DND-41 (cell line): Measurements from ENCODE around the gene ELK4.

Experiments used
- ATAC-seq: fragments of 200-7000 bp; cut with Tn5 transposase; 3 replicates; pipeline ENCODE4 v1.9.1; 2021; ENCODE audit warnings: low read depth; ENCODE audit not compliant: insufficient read depth
- DNase-seq: peaks from one replicate; pipeline ENCODE4 v3.0.0-alpha.2; 2020
- H2AFZ ChIP-seq: 2 replicates; pipeline ENCODE4 v1.6.0; 2012; ENCODE audit warnings: low read depth, low read length
- H3K27ac ChIP-seq: 2 replicates; pipeline ENCODE4 v1.5.1; 2012; ENCODE audit warnings: low read length, inconsistent platforms
- H3K27me3 ChIP-seq: fragments of 200-600 bp; sonication (generic); 2 replicates; pipeline ENCODE4 v1.6.0; 2012; ENCODE audit warnings: low read length, mild to moderate bottlenecking, inconsistent platforms; ENCODE audit not compliant: insufficient read depth, poor library complexity
- H3K36me3 ChIP-seq: 2 replicates; pipeline ENCODE4 v1.5.1; 2012; ENCODE audit warnings: low read length, inconsistent platforms; ENCODE audit not compliant: insufficient read depth
- H3K4me1 ChIP-seq: 2 replicates; pipeline ENCODE4 v1.5.1; 2012; ENCODE audit warnings: mild to moderate bottlenecking, low read length; ENCODE audit not compliant: insufficient read depth
- H3K4me2 ChIP-seq: 2 replicates; pipeline ENCODE4 v1.6.0; 2012; ENCODE audit warnings: mild to moderate bottlenecking, moderate library complexity, low read length, inconsistent platforms; ENCODE audit not compliant: insufficient read depth
- H3K4me3 ChIP-seq, 2 experiments: fragments of 200-600 bp in 1 of 2; shearing (Covaris generic) in 1 of 2; 2 replicates each; pipeline ENCODE4 v1.5.1; 2012 to 2016; ENCODE audit warnings: inconsistent platforms in 2 of 2, low read length in 2 of 2, mild to moderate bottlenecking in 2 of 2, low read depth in 1 of 2, moderate library complexity in 1 of 2
- H3K79me2 ChIP-seq: 2 replicates; pipeline ENCODE4 v1.6.0; 2012; ENCODE audit warnings: low read length, inconsistent platforms; ENCODE audit not compliant: insufficient read depth
- H3K9ac ChIP-seq: 2 replicates; pipeline ENCODE4 v1.6.0; 2012; ENCODE audit warnings: low read depth, mild to moderate bottlenecking, inconsistent platforms, low read length, moderate library complexity
- H3K9me3 ChIP-seq: 2 replicates; pipeline ENCODE4 v1.5.1; 2012; ENCODE audit warnings: low read length, moderate library complexity, mild to moderate bottlenecking, inconsistent platforms; ENCODE audit not compliant: insufficient read depth, severe bottlenecking
- H4K20me1 ChIP-seq: 2 replicates; pipeline ENCODE4 v1.6.0; 2012; ENCODE audit warnings: low read length; ENCODE audit not compliant: insufficient read depth
- CTCF ChIP-seq: IDR thresholded peaks from 2 replicates; pipeline ENCODE4 v1.5.1; 2012; ENCODE audit warnings: borderline replicate concordance, low read length, moderate library complexity, mild to moderate bottlenecking; ENCODE audit not compliant: poor library complexity, severe bottlenecking; ENCODE audit errors: extremely low read depth
- EZH2 ChIP-seq: IDR thresholded peaks from 3 replicates; pipeline ENCODE4 v1.6.1; 2012; ENCODE audit warnings: borderline replicate concordance, low read depth, mild to moderate bottlenecking, moderate library complexity, low read length, inconsistent platforms; ENCODE audit not compliant: severe bottlenecking

The ELK4 gene

GRCh38 chr1:205631768-205632668, at the start of gene ELK4:
Gene ELK4, minus strand, starts transcription at chr1:205632011. Its CDS starts 8,129 bp downstream, at chr1:205623882.
- Histone ChIP-seq H3K79me2 (peaks cover 38% of the 10 kb centered on the region), H3K27ac (peak within 1 kb of the TSS; percentile 94), H3K9ac (peak within 1 kb of the TSS; percentile 92), H2AFZ (peak within 1 kb of the TSS; percentile 85), H3K9me3 (no peaks in the 10 kb centered on the region), H3K4me3 (peak within 1 kb of the TSS; percentile 52 to 65), H3K27me3 (peaks cover 4% of the 10 kb centered on the region), H3K36me3 (peaks cover 14% of the 10 kb centered on the region), H4K20me1 (peaks cover 19% of the 10 kb centered on the region), H3K4me1 (peaks cover 39% of the 10 kb centered on the region), H3K4me2 (peak within 1 kb of the TSS; percentile 76)
- TF ChIP-seq EZH2 (no peak), CTCF (peak; percentile 76)
- ATAC-seq (peak; percentile 79), DNase-seq (peak; percentile 99)

- H3K27me3 ChIP-seq, result peaks cover 35% of the 10 kb centered on the region
- H3K4me2 ChIP-seq, result no peak overlapping the region
- H3K4me1 ChIP-seq, result peaks cover 11% of the 10 kb centered on the region
- H3K36me3 ChIP-seq, result no peaks in the 10 kb centered on the region
- no peaks in the 10 kb centered on the region for H3K9me3 ChIP-seq
- TF ChIP-seq CTCF, result no peak
- H3K4me3 ChIP-seq, result no peak overlapping the region
- no peak for ATAC-seq
- H3K79me2 ChIP-seq, result no peaks in the 10 kb centered on the region
- H3K27ac ChIP-seq, result no peak overlapping the region
- no peak overlapping the region for H3K9ac ChIP-seq
- DNase-seq, result no peak
- H2AFZ ChIP-seq, result no peak overlapping the region
- H4K20me1 ChIP-seq, result peaks cover 16% of the 10 kb centered on the region
Observed at GRCh38 chr1:205681364-205681763, 49.6 kb upstream of the ELK4 start.

- TF ChIP-seq CTCF (no peak), EZH2 (no peak)
- Histone ChIP-seq H3K4me1 (peaks cover 11% of the 10 kb centered on the region), H2AFZ (peak within 1 kb of the TSS; percentile 49), H3K9me3 (no peaks in the 10 kb centered on the region), H3K36me3 (no peaks in the 10 kb centered on the region), H4K20me1 (peaks cover 16% of the 10 kb centered on the region), H3K9ac (peak within 1 kb of the TSS; percentile 37; the same call in 1 of the 2 replicates), H3K27ac (no peak within 1 kb of the TSS), H3K27me3 (peaks cover 38% of the 10 kb centered on the region), H3K79me2 (no peaks in the 10 kb centered on the region), H3K4me2 (peak within 1 kb of the TSS; percentile 86), H3K4me3 (peak within 1 kb of the TSS; percentile 19 to 55; a peak in 3 of 4 replicates)
- peak; percentile 86 for ATAC-seq
- peak; percentile 54 for DNase-seq
Observed at GRCh38 chr1:205680073-205680851, 48.5 kb upstream of the ELK4 start, which contains the start of gene SLC45A3. Gene SLC45A3, minus strand, starts transcription at chr1:205680509. Its CDS starts 15,853 bp downstream, at chr1:205664656.
